HepG2 (cell line): ENCODE measurements around the gene NDUFS1. TPM values are rescaled to one million over a fixed set of nuclear protein-coding genes. Genes with fewer than 3 reads are reported as not detected.
A peak's percentile ranks its signal among the peaks of the same experiment; 100 is the strongest.

Experiments
- ARNT ChIP-seq: fragments of 450-650 bp; IDR thresholded peaks from 2 replicates; pipeline ENCODE4 v1.6.1; 2017
- CBX1 ChIP-seq: IDR thresholded peaks from one replicate; pipeline ENCODE4 v1.6.1; 2016; ENCODE audit warnings: antibody characterized with exemption, low read depth
- CBX5 ChIP-seq: sonication (generic); formaldehyde crosslinking; IDR thresholded peaks from 2 replicates; pipeline ENCODE4 v1.4.0; 2020; ENCODE audit warnings: missing genetic modification reagents, borderline replicate concordance
- KLF16 ChIP-seq, 2 experiments: sonication (generic) in 1 of 2; formaldehyde crosslinking in 1 of 2; IDR thresholded peaks; 2 replicates each; pipeline versions ENCODE4 v1.6.1 to v1.8.0; 2016 to 2023; ENCODE audit warnings: missing genetic modification reagents in 2 of 2, missing compliant biosample characterization in 1 of 2
- MED13 ChIP-seq: sonication (generic); formaldehyde crosslinking; IDR thresholded peaks from 2 replicates; pipeline ENCODE4 v1.5.0; 2020; ENCODE audit warnings: missing genetic modification reagents
- MXD4 ChIP-seq: IDR thresholded peaks from 2 replicates; pipeline ENCODE4 v1.6.1; 2016; ENCODE audit warnings: mild to moderate bottlenecking, missing biosample characterization, missing genetic modification reagents
- PHF8 ChIP-seq: sonication (generic); formaldehyde crosslinking; IDR thresholded peaks from 2 replicates; pipeline ENCODE4 v1.5.0; 2020; ENCODE audit warnings: missing genetic modification reagents
- SALL1 ChIP-seq: sonication (generic); formaldehyde crosslinking; IDR thresholded peaks from 2 replicates; pipeline ENCODE4 v1.8.0; 2022; ENCODE audit warnings: mild to moderate bottlenecking, missing genetic modification reagents
- SNAI1 ChIP-seq: sonication (generic); formaldehyde crosslinking; IDR thresholded peaks from 2 replicates; pipeline ENCODE4 v1.5.0; 2020; ENCODE audit warnings: mild to moderate bottlenecking, missing genetic modification reagents, borderline replicate concordance
- SP140L ChIP-seq: sonication (generic); formaldehyde crosslinking; IDR thresholded peaks from 2 replicates; pipeline ENCODE4 v1.4.0; 2020; ENCODE audit warnings: missing genetic modification reagents, borderline replicate concordance
- TCF7L2 ChIP-seq: IDR thresholded peaks from 2 replicates; pipeline ENCODE4 v1.6.1; 2011; ENCODE audit warnings: mild to moderate bottlenecking, low read depth, low read length, moderate library complexity
- WIZ ChIP-seq: sonication (generic); formaldehyde crosslinking; IDR thresholded peaks from 2 replicates; pipeline ENCODE4 v1.5.1; 2020; ENCODE audit warnings: mild to moderate bottlenecking, missing genetic modification reagents
- ZNF138 ChIP-seq: sonication (generic); formaldehyde crosslinking; IDR thresholded peaks from 2 replicates; pipeline ENCODE4 v1.5.0; 2020; ENCODE audit warnings: mild to moderate bottlenecking, low read depth, missing genetic modification reagents
- ZNF292 ChIP-seq: sonication (generic); formaldehyde crosslinking; IDR thresholded peaks from 2 replicates; pipeline ENCODE4 v1.8.1; 2022; ENCODE audit warnings: mild to moderate bottlenecking, low read depth, missing genetic modification reagents, borderline replicate concordance
- ZNF446 ChIP-seq: sonication (generic); formaldehyde crosslinking; IDR thresholded peaks from 2 replicates; pipeline ENCODE4 v1.5.0; 2020; ENCODE audit warnings: mild to moderate bottlenecking, missing genetic modification reagents
- ZNF510 ChIP-seq: sonication (generic); formaldehyde crosslinking; IDR thresholded peaks from 2 replicates; pipeline ENCODE4 v1.4.0; 2020; ENCODE audit warnings: low read depth, mild to moderate bottlenecking, missing genetic modification reagents
- ZNF780A ChIP-seq: sonication (generic); formaldehyde crosslinking; IDR thresholded peaks from 2 replicates; pipeline ENCODE4 v1.8.0; 2022; ENCODE audit warnings: mild to moderate bottlenecking, missing genetic modification reagents, moderate library complexity
- polyA plus RNA-seq, 8 experiments: library from polyadenylated mRNA; depleted of rRNA in 3 of 8; stranded (reverse) in 7 of 8; unstranded in 1 of 8; fragments of >200 nt; fragmentation: Illumina TruSeq in 4 of 8; extraction: Trizol in 4 of 8; gene quantifications; 2 replicates each; pipeline versions ENCODE4 v1.2.1 to v1.2.3, GENCODE V29; 2011 to 2016; ENCODE audit warnings: low read depth in 4 of 8, missing spikeins in 1 of 8, mixed read lengths in 1 of 8; ENCODE audit not compliant: insufficient read depth in 1 of 8
- total RNA-seq, 5 experiments: library from RNA; depleted of rRNA; stranded (reverse); fragments of >200 nt; fragmentation: Illumina TruSeq; extraction: Trizol; gene quantifications; 2 replicates each; pipeline ENCODE4 v1.2.3, GENCODE V29; 2016; ENCODE audit warnings: low read depth in 1 of 5
- TF ChIP-seq, protein P1 (sequence below): fragments of 450-650 bp; IDR thresholded peaks from 2 replicates; pipeline ENCODE4 v1.6.1; 2016
- TF ChIP-seq, protein P2 (sequence below): sonication (generic); formaldehyde crosslinking; IDR thresholded peaks from 2 replicates; pipeline ENCODE4 v1.4.0; 2020; ENCODE audit warnings: mild to moderate bottlenecking, missing genetic modification reagents
- TF ChIP-seq, protein P3 (sequence below): sonication (generic); formaldehyde crosslinking; IDR thresholded peaks from 2 replicates; pipeline ENCODE4 v1.8.1; 2023; ENCODE audit warnings: mild to moderate bottlenecking, missing genetic modification reagents
- TF ChIP-seq, protein P4 (sequence below): sonication (generic); formaldehyde crosslinking; IDR thresholded peaks from 2 replicates; pipeline ENCODE4 v1.5.0; 2020; ENCODE audit warnings: mild to moderate bottlenecking, missing genetic modification reagents
- TF ChIP-seq, protein P5 (sequence below): sonication (generic); formaldehyde crosslinking; IDR thresholded peaks from 2 replicates; pipeline ENCODE4 v1.5.1; 2020; ENCODE audit warnings: missing genetic modification reagents, mild to moderate bottlenecking, borderline replicate concordance

NDUFS1 gene
- total and polyA plus RNA-seq, 2 of the 13 experiments (the other 11 are each of a cell fraction or from before 2014, with no cell fraction given): 139 to 242 TPM

DNA sequence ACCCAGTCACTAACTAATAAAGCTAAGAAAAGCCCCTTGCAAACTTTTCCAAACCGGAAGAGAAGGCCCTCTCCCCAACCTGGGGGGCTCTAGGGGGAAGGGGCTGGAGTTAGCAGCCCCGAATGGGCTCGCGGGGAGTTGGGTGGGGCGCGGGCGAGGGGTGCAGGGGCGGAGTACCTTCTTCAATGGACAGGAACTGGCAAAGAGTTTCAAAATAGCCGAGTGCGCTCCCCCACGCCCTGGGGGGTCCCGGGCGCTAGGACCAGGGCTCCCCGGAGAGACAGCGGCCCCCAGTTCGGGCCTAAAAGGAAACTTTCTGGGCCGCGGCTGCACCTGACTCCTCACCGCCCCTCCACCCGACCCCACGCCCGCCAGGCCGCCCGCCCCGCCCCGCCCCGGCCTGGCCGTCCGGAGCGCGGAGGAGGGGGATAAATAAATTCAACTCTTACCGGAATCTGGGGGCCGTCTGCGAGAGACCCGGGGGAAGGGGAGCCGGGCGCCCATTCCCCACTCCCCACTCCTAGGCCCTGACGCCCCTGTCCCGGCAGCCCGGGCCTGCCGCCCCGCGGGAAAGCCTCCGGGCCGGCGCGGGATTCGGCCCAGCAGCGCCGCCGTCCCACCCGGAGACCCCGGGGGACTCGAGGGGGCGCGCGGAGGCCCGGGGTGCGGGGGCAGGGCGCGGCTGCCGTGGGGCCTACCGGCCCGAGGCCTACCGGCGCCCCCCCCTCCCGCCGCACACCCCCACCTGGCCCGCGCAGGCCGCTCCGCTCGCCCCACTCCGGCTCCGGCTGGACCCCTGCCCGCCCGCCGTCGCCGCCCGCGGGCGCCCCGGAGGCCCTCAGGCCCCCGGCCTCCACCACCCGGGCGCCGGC lies 74.1 kb downstream of the NDUFS1 start (continued):
- TF ChIP-seq WIZ: no peak
- TF ChIP-seq, protein P1, sequence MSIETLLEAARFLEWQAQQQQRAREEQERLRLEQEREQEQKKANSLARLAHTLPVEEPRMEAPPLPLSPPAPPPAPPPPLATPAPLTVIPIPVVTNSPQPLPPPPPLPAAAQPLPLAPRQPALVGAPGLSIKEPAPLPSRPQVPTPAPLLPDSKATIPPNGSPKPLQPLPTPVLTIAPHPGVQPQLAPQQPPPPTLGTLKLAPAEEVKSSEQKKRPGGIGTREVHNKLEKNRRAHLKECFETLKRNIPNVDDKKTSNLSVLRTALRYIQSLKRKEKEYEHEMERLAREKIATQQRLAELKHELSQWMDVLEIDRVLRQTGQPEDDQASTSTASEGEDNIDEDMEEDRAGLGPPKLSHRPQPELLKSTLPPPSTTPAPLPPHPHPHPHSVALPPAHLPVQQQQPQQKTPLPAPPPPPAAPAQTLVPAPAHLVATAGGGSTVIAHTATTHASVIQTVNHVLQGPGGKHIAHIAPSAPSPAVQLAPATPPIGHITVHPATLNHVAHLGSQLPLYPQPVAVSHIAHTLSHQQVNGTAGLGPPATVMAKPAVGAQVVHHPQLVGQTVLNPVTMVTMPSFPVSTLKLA: no peak
- TF ChIP-seq KLF16 (CRISPR knock-in tag; IDR thresholded peaks at IDR 0.05): no peak
- no peak for TF ChIP-seq ZNF292 (CRISPR knock-in tag)
- TF ChIP-seq, protein P2, sequence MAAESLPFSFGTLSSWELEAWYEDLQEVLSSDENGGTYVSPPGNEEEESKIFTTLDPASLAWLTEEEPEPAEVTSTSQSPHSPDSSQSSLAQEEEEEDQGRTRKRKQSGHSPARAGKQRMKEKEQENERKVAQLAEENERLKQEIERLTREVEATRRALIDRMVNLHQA (CRISPR knock-in tag): no peak
- no peak; the same call in 1 of the 2 replicates for TF ChIP-seq MXD4 (CRISPR knock-in tag)
- TF ChIP-seq CBX1: no peak
- 0 out of 2 replicates have a peak, but pooled peaks have one; percentile 13 for TF ChIP-seq SNAI1 (CRISPR knock-in tag)
- TF ChIP-seq ARNT: no peak
- TF ChIP-seq ZNF780A: no peak
- TF ChIP-seq PHF8 (CRISPR knock-in tag): peak; percentile 31
- TF ChIP-seq, protein P3, sequence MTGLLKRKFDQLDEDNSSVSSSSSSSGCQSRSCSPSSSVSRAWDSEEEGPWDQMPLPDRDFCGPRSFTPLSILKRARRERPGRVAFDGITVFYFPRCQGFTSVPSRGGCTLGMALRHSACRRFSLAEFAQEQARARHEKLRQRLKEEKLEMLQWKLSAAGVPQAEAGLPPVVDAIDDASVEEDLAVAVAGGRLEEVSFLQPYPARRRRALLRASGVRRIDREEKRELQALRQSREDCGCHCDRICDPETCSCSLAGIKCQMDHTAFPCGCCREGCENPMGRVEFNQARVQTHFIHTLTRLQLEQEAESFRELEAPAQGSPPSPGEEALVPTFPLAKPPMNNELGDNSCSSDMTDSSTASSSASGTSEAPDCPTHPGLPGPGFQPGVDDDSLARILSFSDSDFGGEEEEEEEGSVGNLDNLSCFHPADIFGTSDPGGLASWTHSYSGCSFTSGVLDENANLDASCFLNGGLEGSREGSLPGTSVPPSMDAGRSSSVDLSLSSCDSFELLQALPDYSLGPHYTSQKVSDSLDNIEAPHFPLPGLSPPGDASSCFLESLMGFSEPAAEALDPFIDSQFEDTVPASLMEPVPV (CRISPR knock-in tag): no peak
- TF ChIP-seq ZNF446 (CRISPR knock-in tag): no peak
- TF ChIP-seq CBX5 (CRISPR knock-in tag): no peak
- TF ChIP-seq, protein P4, sequence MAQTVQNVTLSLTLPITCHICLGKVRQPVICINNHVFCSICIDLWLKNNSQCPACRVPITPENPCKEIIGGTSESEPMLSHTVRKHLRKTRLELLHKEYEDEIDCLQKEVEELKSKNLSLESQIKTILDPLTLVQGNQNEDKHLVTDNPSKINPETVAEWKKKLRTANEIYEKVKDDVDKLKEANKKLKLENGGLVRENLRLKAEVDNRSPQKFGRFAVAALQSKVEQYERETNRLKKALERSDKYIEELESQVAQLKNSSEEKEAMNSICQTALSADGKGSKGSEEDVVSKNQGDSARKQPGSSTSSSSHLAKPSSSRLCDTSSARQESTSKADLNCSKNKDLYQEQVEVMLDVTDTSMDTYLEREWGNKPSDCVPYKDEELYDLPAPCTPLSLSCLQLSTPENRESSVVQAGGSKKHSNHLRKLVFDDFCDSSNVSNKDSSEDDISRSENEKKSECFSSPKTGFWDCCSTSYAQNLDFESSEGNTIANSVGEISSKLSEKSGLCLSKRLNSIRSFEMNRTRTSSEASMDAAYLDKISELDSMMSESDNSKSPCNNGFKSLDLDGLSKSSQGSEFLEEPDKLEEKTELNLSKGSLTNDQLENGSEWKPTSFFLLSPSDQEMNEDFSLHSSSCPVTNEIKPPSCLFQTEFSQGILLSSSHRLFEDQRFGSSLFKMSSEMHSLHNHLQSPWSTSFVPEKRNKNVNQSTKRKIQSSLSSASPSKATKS (CRISPR knock-in tag): no peak
- no peak for TF ChIP-seq TCF7L2
- TF ChIP-seq, protein P5, sequence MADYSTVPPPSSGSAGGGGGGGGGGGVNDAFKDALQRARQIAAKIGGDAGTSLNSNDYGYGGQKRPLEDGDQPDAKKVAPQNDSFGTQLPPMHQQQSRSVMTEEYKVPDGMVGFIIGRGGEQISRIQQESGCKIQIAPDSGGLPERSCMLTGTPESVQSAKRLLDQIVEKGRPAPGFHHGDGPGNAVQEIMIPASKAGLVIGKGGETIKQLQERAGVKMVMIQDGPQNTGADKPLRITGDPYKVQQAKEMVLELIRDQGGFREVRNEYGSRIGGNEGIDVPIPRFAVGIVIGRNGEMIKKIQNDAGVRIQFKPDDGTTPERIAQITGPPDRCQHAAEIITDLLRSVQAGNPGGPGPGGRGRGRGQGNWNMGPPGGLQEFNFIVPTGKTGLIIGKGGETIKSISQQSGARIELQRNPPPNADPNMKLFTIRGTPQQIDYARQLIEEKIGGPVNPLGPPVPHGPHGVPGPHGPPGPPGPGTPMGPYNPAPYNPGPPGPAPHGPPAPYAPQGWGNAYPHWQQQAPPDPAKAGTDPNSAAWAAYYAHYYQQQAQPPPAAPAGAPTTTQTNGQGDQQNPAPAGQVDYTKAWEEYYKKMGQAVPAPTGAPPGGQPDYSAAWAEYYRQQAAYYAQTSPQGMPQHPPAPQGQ (CRISPR knock-in tag): no peak
- no peak for TF ChIP-seq SALL1 (CRISPR knock-in tag)
- 0 out of 2 replicates have a peak, but pooled peaks have one; percentile 9 for TF ChIP-seq SP140L (CRISPR knock-in tag)
- TF ChIP-seq MED13 (CRISPR knock-in tag): peak; percentile 35; the same call in 1 of the 2 replicates
- TF ChIP-seq ZNF510 (CRISPR knock-in tag): no peak
- TF ChIP-seq ZNF138 (CRISPR knock-in tag): no peak
